Stimulated activated CD8-positive, alpha-beta memory T cell treated with anti-CD3 and anti-CD28 coated beads, Interleukin-12 subunit alpha, Interleukin-12 subunit beta, amount 100 ng/mL, for 24 hours (primary cell): ENCODE results near the gene RMND5B.
"Not testable (repeated sequence)": the region's sequence is repeated elsewhere in the genome, so short reads cannot be mapped to it uniquely, and the experiment has no call there.

Experiments used
- DNase-seq: peaks from one replicate; pipeline ENCODE4 v3.0.0-alpha.2; 2020; ENCODE audit errors: extremely low read depth

Gene RMND5B

GRCh38 chr5:178170455-178170854 lies 39.6 kb downstream of the RMND5B start:
- DNase-seq, result no peak

DNA sequence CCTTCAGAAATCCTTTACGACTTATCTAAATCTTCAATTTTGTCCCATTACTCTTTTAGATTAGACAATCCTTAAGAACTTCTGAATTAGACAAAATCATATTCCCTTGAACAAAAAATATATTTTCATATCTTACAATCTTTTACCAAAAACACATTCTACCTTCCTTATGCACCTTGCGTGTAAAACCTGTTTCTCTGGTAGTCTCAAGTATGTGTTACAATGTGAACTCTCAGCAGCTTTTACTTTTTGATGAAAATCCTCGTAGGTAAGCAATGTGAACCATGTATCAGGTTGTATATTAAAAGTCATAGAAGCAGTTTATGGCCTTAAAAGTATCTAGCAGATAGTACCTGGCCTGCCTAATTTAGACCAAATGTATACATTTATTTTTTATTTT lies 43.6 kb downstream of the RMND5B start:
- no peak for DNase-seq

DNA sequence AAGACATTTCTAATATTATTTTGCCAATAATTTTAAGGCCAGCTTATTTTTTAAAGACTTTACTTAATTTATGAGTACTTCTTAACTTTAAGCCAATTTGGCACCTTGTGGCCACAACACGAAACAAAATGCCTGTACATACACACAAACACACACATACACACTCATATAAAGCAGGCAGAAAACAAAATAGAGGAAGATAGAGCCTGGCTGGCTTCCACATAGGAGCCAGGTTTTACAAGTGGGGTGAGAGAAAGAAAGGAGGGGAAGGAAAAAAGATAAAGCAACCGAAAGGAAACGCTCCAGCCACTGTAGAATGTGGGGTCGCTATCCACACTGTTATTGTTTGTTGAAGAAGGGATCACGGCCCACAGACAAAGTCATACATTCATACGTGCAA lies 46.0 kb downstream of the RMND5B start:
- DNase-seq, result no peak

- no peak for DNase-seq
Measured at GRCh38 chr5:178177569-178177968, 46.8 kb downstream of the RMND5B start.

GRCh38 chr5:178180141-178180863 lies 49.5 kb downstream of the RMND5B start:
- DNase-seq, result no peak

GRCh38 chr5:178182158-178182876 lies 51.5 kb downstream of the RMND5B start:
- no peak for DNase-seq

- no peak for DNase-seq
Measured at GRCh38 chr5:178186427-178186826, 55.6 kb downstream of the RMND5B start.

GRCh38 chr5:178187014-178187413 lies 56.2 kb downstream of the RMND5B start, which contains the start of gene GMCL2:
Gene GMCL2 (minus strand): TSS chr5:178187371. CDS start chr5:178187299, 72 bp downstream.
- DNase-seq, result no peak

DNA sequence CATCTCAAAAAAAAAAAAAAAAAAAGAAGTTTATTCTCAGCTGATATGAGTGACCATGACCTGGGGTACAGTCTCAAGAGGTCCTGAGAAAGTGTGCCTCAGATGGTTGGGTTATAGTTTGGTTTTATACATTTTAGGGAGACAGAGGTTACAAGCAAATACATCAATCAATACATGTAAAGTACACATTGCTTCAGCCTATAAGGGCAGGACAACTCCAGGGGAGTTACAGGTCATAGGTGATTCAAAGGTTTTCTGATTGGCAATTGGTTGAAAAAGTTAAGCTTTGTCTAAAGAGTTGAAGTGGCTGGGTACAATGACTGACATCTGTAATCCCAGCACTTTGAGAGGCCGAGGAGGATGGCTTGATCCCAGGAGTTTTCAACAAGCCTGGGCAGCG lies 58.6 kb downstream of the RMND5B start:
- no peak for DNase-seq

GRCh38 chr5:178191661-178192060 lies 60.8 kb downstream of the RMND5B start:
- no peak for DNase-seq

GRCh38 chr5:178192244-178192643 lies 61.4 kb downstream of the RMND5B start:
- no peak for DNase-seq

DNA sequence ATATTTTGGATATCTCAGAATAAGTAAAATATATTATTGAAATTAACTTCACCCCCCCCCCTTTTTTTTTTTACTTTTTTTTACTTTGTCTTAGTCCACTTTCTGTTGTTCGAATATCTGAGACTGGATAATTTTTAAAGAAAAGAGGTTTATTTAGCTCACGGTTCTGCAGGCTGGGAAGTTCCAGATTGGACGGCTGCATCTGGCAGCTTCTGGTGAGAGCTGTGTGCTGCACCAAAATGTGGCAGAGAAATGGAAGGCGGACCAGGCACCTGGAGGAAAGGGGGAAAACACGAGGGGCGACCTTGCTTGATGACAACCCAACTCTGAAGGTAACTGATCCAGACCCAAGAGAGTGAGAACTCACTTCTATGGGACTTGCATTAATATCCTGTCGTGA lies 62.0 kb downstream of the RMND5B start:
- DNase-seq, result no peak

DNA sequence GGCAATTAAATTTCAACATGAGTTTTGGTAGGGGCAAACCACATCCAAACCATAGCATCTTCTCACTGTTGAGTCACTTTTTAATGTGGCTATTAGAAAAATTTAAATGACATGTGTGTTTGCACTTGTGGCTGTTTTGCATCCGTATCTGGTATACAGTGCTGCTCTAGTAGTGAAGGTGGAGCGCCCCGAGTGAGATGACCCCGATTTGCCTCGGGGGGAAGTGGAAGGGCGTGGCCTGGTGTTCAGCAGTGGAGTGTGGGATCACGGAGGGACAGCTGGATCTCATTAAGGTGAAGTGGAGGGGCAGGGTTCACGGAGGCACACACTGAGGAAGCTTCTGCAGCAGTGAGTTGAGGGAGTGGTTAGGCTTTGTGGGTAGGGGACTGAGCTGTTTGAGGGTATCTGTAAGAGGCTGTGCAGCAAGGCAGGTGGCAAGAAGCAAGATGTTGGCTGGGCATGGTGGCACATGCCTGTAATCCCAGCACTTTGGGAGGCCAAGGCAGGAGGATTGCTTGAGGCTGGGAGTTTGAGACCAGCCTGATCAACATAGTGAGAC lies 62.5 kb downstream of the RMND5B start:
- DNase-seq, result no peak

DNA sequence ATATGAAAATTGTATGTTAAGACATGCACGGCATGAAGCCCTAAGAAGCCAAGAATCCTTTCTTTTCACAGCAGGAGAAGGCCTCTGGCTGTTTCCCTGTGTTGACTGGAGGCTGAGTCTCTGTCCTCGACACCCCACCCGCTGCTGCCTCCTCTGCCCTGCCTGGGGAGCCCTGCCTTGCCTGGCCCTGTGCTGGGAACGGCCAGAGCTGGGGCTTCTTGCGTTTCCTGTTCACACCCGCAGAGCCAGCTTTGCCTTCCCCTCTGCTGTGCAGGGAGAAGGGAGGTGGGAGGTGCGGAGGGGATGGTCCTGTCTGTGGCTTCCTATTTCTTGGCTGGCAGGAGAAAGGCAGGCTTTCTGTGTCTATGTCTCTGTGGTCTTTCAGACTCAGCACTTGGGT lies 63.2 kb downstream of the RMND5B start:
- DNase-seq, result no peak

DNA sequence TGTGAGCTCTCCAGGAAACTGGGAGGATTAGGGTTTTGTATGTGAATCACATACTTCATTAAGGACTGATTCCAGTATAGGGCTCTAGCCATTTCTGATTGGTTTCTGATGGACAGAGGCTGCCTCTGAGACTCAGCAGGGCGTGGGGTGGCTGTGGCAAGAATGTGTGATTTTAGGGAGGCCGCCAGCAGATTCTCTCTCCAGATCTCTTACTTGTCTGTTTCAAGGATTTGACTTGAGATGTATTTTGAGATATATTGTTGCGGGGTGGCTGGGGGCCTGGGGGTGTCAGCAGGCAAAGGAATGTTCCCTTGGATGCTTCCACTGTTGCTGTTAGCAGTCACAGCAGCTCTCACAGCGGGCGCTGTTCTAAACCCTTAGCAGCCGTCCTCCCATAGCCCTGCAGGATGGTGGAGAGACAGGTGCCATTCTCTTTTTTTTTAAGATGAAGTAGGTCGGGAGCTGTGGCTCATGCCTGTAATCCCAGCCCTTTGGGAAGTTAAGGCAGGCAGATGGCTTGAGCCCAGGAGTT lies 65.5 kb downstream of the RMND5B start:
- DNase-seq, result no peak

- no peak for DNase-seq
Measured at GRCh38 chr5:178196986-178197385, 66.2 kb downstream of the RMND5B start.

DNA sequence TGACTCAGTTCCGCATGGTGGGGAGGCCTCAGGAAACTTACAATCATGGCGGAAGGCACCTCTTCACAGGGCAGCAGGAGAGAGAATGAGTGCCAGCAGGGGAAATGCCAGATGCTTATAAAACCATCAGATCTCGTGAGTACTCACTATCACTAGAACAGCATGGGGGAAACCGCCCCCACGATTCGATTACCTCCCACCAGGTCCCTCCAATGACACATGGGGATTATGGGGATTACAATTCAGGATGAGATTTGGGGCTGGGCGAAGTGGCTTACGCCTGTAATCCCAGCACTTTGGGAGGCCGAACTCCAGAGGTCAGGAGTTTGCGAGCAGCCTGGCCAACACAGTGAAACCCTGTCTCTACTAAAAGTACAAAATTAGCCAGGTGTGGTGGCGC lies 67.3 kb downstream of the RMND5B start:
- not testable (repeated sequence) for DNase-seq

DNA sequence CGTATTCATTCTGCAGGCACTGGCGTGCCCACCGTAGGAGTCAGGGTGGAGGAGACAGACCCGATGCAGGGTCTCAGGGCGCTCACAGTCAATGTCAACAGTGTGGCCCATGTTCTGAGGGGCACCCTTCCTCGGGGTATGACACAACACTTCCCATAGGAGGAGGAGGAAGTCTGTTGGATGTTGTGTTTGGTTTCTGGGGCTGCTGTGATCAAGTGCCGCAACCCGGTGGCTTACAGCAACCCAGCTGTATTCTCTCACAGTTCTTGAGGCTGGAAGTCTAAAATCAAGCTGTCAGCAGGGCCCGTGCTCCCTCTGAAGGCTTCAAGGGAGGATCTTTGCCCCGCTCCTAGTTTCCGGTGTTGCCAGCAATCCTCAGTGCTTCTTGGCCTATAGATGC lies 67.9 kb downstream of the RMND5B start:
- no peak for DNase-seq

DNA sequence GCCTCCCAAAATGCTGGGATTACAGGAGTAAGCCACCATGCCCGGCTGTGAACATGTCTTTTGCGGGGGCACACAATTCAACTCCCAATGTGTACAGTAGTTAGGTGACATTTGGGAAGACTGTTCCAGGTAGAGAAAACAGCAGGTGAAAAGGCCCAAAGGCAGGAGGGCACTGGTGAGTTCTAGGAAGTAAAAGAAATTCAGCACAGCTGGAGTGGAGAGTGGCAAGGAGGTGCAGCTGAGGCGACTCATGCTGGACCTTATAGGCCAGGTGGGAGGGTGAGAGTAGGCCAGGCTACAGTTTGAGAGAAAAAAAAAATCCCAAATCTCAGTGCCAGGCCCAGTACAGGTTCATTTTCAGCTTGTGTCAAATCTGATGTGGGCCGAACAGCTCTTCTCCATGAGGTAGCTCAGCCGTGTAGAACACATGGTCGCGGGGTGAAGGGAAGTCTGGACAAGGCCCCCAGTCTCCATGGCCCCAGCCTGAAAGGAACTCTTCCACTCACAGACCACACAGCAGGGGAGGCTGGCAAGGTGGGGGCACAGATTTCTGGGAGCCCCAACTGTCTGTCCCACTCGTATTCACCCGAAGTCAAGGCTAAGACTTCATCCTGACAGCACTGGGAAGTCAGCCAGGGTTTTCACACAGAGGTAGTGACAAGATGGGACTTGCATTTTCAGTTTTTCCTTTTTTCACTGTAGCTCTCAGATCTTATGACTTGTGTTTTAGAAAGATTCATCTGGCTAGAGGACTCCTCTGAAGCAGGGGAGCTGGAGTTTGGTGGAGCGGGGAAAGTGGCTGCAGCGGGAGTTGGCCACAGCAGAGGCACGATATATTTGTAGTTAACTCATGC lies 69.0 kb downstream of the RMND5B start:
- DNase-seq, result no peak
